ENCODE results near the gene TIMM23. TPM values are rescaled to one million over a fixed set of nuclear protein-coding genes. Genes with fewer than 3 reads are reported as not detected.
"Not testable (repeated sequence)": the region's sequence is repeated elsewhere in the genome, so short reads cannot be mapped to it uniquely, and the experiment has no call there.

Gene TIMM23
- total and polyA plus RNA-seq, 7 donors: 45.0 to 69.1 (median 66.8) TPM

DNA sequence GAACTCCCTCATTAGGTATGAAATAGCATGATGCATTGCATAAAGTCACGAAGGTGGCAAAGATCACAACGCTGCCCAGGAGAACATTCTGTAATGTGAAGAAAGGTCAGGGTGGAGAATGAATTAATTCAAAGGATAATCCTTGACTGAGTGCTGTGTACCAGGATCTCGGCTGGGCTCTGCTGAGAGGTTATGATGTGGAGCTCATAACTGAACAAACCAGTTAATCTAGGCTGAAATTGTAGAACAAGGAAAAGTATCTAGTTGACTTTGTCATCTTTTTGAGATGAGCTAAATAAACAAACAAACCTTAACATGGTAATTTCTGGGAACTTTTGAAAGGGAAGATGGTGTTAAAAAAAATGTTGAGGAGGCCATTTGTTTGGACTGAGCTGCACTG lies 67.7 kb downstream of the TIMM23 start:
- H3K27me3 ChIP-seq: no peaks in the 10 kb centered on the region
- no peaks in the 10 kb centered on the region for H3K36me3 ChIP-seq
- WGBS, 2 donors: 67 to 85% methylated on average over 3 of the region's 3 CpGs
- H3K27ac ChIP-seq: no peak overlapping the region
- H3K4me3 ChIP-seq: no peak overlapping the region
- H3K4me1 ChIP-seq: no peaks in the 10 kb centered on the region
- intact Hi-C loops (cut with DNase I): no loop called here
- DNase-seq: no peak
- TF ChIP-seq, protein P1, sequence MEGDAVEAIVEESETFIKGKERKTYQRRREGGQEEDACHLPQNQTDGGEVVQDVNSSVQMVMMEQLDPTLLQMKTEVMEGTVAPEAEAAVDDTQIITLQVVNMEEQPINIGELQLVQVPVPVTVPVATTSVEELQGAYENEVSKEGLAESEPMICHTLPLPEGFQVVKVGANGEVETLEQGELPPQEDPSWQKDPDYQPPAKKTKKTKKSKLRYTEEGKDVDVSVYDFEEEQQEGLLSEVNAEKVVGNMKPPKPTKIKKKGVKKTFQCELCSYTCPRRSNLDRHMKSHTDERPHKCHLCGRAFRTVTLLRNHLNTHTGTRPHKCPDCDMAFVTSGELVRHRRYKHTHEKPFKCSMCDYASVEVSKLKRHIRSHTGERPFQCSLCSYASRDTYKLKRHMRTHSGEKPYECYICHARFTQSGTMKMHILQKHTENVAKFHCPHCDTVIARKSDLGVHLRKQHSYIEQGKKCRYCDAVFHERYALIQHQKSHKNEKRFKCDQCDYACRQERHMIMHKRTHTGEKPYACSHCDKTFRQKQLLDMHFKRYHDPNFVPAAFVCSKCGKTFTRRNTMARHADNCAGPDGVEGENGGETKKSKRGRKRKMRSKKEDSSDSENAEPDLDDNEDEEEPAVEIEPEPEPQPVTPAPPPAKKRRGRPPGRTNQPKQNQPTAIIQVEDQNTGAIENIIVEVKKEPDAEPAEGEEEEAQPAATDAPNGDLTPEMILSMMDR (IDR thresholded peaks at IDR 0.05): no peak
- TF ChIP-seq POLR2AphosphoS5 (IDR thresholded peaks at IDR 0.05): no peak
- TF ChIP-seq EP300 (IDR thresholded peaks at IDR 0.05): no peak
- TF ChIP-seq POLR2A (IDR thresholded peaks at IDR 0.05): no peak
- H3K9me3 ChIP-seq: no peaks in the 10 kb centered on the region

DNA sequence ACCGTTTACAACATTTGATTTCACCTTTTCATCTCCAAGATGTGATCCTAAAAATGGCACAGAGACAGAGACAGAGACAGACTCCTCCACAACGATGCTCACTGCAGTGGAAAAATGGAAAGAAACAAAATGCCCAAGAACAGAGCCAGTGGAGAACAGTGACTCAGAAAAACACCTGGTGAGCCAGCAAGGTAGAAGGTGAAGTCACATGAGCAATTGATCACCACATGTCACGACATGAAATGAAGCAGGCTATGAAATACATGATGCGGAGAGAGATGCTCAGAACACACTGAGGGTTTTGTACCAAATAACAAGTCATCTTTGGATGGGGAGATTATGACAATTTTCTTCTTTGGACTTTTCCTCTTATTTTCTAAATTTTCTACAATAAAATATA lies 70.2 kb downstream of the TIMM23 start:
- no peak for DNase-seq
- Histone ChIP-seq H3K27me3 (no peaks in the 10 kb centered on the region), H3K4me3 (no peak overlapping the region), H3K27ac (no peak overlapping the region), H3K36me3 (no peaks in the 10 kb centered on the region), H3K4me1 (no peaks in the 10 kb centered on the region), H3K9me3 (no peaks in the 10 kb centered on the region)
- WGBS, 2 donors: 59 to 80% methylated on average over 4 of the region's 4 CpGs
- intact Hi-C loops (cut with DNase I): no loop called here
- no peak for TF ChIP-seq EP300 (IDR thresholded peaks at IDR 0.05)

DNA sequence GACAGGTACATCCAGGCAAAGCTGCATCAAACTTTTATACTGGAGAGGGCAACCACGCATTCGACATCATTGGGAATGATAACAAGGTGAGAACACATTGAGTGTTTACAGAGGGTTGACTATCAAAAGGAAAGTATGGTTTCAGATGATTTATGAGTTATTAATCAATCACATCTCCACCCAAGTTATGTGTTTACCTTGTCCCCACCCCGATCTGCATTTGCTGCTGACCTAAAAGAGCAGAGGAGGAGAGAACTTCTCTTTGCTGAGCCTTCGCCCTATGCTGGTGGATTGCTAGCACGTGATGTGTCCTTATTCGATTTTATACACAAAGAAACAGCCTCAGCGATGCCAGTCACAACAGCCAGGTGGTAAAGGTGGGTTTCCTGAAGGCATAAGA lies 74.0 kb downstream of the TIMM23 start, which contains the start of gene MSMB:
Gene MSMB, minus strand, starts transcription at position 9 of the 400 bp plus-strand sequence. CDS start 32 bp downstream, outside the sequence.
- Histone ChIP-seq H3K27ac (no peak within 1 kb of the TSS), H3K36me3 (no peaks in the 10 kb centered on the region), H3K27me3 (peaks cover 0 to 2% (median 0%) of the 10 kb centered on the region in 3 donors), H3K4me1 (no peaks in the 10 kb centered on the region), H3K9me3 (no peaks in the 10 kb centered on the region), H3K4me3 (no peak within 1 kb of the TSS)
- no peak for DNase-seq
- 73 to 88% methylated on average over 7 of the region's 7 CpGs for WGBS, 2 donors
- no peak for TF ChIP-seq POLR2A (IDR thresholded peaks at IDR 0.05)
- TF ChIP-seq, protein P1 (IDR thresholded peaks at IDR 0.05): no peak
- TF ChIP-seq EP300 (IDR thresholded peaks at IDR 0.05): no peak
- no peak for TF ChIP-seq POLR2AphosphoS5 (IDR thresholded peaks at IDR 0.05)
- intact Hi-C loops (cut with DNase I): no loop called here

DNA sequence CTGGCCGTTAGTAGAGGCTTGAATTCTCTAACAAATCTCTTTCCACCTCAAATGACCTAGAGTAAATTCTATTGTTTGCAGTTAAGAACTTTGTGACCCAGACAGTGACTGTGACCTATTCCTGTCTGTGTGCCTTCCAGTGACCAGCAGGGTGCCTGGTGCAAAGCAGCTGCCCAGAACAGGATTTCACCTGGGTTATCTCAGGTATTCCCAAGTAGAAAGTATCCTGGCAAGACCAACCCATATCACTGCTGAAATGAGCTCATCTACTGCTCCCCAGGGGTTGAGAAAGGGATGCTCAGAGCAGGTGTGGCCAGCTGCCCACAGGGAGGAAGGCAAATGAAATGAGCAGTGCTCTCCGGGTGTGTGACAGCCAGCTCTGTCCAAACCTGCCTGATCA lies 75.9 kb downstream of the TIMM23 start:
- TF ChIP-seq, protein P1 (IDR thresholded peaks at IDR 0.05): no peak
- TF ChIP-seq POLR2A (IDR thresholded peaks at IDR 0.05) (no peak), EP300 (IDR thresholded peaks at IDR 0.05) (no peak), POLR2AphosphoS5 (IDR thresholded peaks at IDR 0.05) (no peak)
- Histone ChIP-seq H3K27me3 (peaks cover 0 to 3% (median 2%) of the 10 kb centered on the region in 3 donors), H3K4me1 (no peaks in the 10 kb centered on the region), H3K4me3 (no peak overlapping the region), H3K36me3 (no peaks in the 10 kb centered on the region), H3K9me3 (no peaks in the 10 kb centered on the region), H3K27ac (no peak overlapping the region)
- intact Hi-C loops (cut with DNase I): no loop called here
- 20 to 50% methylated on average over 2 of the region's 2 CpGs for WGBS, 2 donors
- DNase-seq: no peak

DNA sequence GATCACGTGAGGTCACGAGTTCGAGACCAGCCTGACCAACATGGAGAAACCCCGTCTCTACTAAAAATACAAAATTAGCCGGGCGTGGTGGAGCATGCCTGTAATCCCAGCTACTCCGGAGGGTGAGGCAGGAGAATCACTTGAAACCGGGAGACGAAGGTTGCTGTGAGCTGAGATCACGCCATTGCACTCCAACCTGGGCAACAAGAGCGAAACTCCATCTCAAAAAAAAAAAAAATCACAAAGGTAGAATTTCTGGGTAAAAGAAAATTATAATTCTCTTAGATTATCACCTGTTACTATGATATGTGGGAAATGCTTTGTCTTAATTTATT lies 77.2 kb downstream of the TIMM23 start:
- H3K9me3 ChIP-seq; DNase-seq; H3K27me3 ChIP-seq; H3K4me1 ChIP-seq; H3K36me3 ChIP-seq; H3K27ac ChIP-seq; intact Hi-C loops (cut with DNase I); H3K4me3 ChIP-seq: not testable (repeated sequence)
- 92 to 97% methylated on average over 11 of the region's 11 CpGs for WGBS, 2 donors

DNA sequence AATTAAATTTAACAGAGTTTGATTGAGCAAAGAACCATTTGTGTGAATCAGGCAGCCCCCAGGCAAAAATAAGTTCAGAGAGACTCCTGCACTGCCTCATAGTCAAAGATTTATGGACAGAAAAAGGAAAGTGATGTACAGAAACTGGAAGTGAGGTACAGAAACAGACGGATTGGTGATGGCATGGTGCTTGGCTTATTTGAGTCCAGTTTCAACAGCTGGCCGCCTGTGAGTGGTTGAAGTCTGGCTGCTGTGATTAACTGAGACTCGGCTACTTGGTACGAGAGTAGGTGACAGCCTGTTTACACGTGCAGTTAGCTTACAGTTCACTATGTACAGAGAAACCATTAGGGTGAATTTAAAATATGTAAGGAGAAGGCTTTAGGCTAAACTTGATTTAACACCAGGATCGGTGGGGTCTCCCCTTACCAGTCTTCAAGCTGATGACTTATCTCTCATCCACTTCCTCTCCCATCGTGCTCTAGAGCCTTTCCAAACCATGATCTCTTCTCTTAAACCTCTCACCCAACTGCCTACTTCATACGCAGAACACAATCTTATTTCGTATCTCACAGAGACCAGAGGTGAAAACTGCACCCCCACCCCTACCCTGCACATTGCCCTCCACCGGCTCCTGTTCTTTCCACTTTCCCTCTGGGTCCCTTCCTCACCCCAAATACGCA lies 78.8 kb downstream of the TIMM23 start:
- no peaks in the 10 kb centered on the region for H3K4me1 ChIP-seq
- H3K27ac ChIP-seq: no peak overlapping the region
- no peak for TF ChIP-seq POLR2AphosphoS5 (IDR thresholded peaks at IDR 0.05)
- TF ChIP-seq POLR2A (IDR thresholded peaks at IDR 0.05): no peak
- TF ChIP-seq, protein P1 (IDR thresholded peaks at IDR 0.05): no peak
- TF ChIP-seq EP300 (IDR thresholded peaks at IDR 0.05): no peak
- peaks cover 0 to 3% (median 2%) of the 10 kb centered on the region in 3 donors for H3K27me3 ChIP-seq
- DNase-seq: no peak
- intact Hi-C loops (cut with DNase I): no loop called here
- H3K36me3 ChIP-seq: no peaks in the 10 kb centered on the region
- H3K9me3 ChIP-seq: no peaks in the 10 kb centered on the region
- no peak overlapping the region for H3K4me3 ChIP-seq
- WGBS, 2 donors: 53% methylated on average over 11 of the region's 11 CpGs

Data from sigmoid colon (tissue), 7 donors.